Stomach (tissue), 4 donors: ENCODE measurements around the gene RAB20.

Experiments used
- POLR2AphosphoS5 ChIP-seq, 3 donors: sonication (generic); formaldehyde crosslinking; IDR thresholded peaks; one replicate each; pipeline ENCODE4 v1.6.1; 2016; ENCODE audit warnings: antibody characterized with exemption in 3 of 3
- TF ChIP-seq, protein P1 (sequence below), 7 experiments: fragments of 450-650 bp in 4 of 7; fragments of 200-600 bp in 3 of 7; sonication (generic) in 3 of 7; IDR thresholded peaks; one replicate each; pipeline ENCODE4 v1.5.1; 2016 to 2019; ENCODE audit warnings: antibody characterized with exemption in 7 of 7, control low read depth in 2 of 7, mild to moderate bottlenecking in 1 of 7

GRCh38 chr13:110542169-110542796, 19.2 kb downstream of the RAB20 start:
- no peak for TF ChIP-seq POLR2AphosphoS5 (IDR thresholded peaks at IDR 0.05)
- TF ChIP-seq, protein P1, sequence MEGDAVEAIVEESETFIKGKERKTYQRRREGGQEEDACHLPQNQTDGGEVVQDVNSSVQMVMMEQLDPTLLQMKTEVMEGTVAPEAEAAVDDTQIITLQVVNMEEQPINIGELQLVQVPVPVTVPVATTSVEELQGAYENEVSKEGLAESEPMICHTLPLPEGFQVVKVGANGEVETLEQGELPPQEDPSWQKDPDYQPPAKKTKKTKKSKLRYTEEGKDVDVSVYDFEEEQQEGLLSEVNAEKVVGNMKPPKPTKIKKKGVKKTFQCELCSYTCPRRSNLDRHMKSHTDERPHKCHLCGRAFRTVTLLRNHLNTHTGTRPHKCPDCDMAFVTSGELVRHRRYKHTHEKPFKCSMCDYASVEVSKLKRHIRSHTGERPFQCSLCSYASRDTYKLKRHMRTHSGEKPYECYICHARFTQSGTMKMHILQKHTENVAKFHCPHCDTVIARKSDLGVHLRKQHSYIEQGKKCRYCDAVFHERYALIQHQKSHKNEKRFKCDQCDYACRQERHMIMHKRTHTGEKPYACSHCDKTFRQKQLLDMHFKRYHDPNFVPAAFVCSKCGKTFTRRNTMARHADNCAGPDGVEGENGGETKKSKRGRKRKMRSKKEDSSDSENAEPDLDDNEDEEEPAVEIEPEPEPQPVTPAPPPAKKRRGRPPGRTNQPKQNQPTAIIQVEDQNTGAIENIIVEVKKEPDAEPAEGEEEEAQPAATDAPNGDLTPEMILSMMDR (IDR thresholded peaks at IDR 0.05): no peak
